ENCODE results near the gene ATP6V0A1. TPM values are rescaled to one million over a fixed set of nuclear protein-coding genes. Genes with fewer than 3 reads are reported as not detected.
"Not testable (repeated sequence)": the region's sequence is repeated elsewhere in the genome, so short reads cannot be mapped to it uniquely, and the experiment has no call there.

ATP6V0A1 gene
- total and polyA plus RNA-seq, 4 donors = 71.1 to 321 (median 199) TPM

DNA sequence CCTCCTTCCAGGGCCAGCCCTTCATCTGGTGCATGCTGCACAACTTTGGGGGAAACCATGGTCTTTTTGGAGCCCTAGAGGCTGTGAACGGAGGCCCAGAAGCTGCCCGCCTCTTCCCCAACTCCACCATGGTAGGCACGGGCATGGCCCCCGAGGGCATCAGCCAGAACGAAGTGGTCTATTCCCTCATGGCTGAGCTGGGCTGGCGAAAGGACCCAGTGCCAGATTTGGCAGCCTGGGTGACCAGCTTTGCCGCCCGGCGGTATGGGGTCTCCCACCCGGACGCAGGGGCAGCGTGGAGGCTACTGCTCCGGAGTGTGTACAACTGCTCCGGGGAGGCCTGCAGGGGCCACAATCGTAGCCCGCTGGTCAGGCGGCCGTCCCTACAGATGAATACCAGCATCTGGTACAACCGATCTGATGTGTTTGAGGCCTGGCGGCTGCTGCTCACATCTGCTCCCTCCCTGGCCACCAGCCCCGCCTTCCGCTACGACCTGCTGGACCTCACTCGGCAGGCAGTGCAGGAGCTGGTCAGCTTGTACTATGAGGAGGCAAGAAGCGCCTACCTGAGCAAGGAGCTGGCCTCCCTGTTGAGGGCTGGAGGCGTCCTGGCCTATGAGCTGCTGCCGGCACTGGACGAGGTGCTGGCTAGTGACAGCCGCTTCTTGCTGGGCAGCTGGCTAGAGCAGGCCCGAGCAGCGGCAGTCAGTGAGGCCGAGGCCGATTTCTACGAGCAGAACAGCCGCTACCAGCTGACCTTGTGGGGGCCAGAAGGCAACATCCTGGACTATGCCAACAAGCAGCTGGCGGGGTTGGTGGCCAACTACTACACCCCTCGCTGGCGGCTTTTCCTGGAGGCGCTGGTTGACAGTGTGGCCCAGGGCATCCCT is 84.8 kb downstream of the ATP6V0A1 start:
- Histone ChIP-seq H3K4me3 (ENCODE audit: low read depth, low read length) (no peak overlapping the region), H3K27me3 (ENCODE audit: control insufficient read depth, insufficient read depth, low read length) (no peaks in the 10 kb centered on the region), H3K27ac (ENCODE audit: low read depth, low read length) (no peak overlapping the region), H3K9me3 (ENCODE audit: control insufficient read depth, insufficient read depth, low read length) (no peaks in the 10 kb centered on the region), H3K36me3 (ENCODE audit: control insufficient read depth, insufficient read depth, low read length) (peaks cover 69% of the 10 kb centered on the region), H3K4me1 (ENCODE audit: control insufficient read depth, insufficient read depth, low read length) (peaks cover 8% of the 10 kb centered on the region)
- DNase-seq (ENCODE audit: low read depth in 4 of 6, low spot score in 6 of 6) = no peak
- 91% methylated on average over 39 of the region's 39 CpGs for WGBS (ENCODE audit: insufficient coverage)

DNA sequence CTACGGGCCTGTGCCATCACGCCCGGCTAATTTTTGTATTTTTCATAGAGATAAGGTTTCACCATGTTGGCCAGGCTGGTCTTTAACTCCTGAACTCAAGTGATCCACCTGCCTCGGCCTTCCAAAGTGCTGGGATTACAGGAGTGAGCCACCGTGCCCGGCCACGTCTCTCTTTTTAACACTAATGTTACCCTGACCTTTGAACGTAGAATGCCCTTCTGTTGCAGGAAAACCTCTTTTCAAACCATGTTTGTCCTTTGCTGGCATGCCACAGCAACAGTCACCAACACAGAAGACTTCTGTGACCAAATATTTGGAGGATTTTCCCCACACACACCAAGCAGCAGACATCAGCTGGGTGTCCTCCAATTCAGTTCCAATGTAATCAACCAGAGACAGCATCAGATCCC is 86.2 kb downstream of the ATP6V0A1 start:
- no peak for DNase-seq (ENCODE audit: low read depth in 4 of 6, low spot score in 6 of 6)
- no peak overlapping the region for H3K27ac ChIP-seq (ENCODE audit: low read depth, low read length)
- WGBS (ENCODE audit: insufficient coverage) = 72% methylated on average over 8 of the region's 8 CpGs
- H3K4me3 ChIP-seq (ENCODE audit: low read depth, low read length) = no peak overlapping the region
- H3K9me3 ChIP-seq (ENCODE audit: control insufficient read depth, insufficient read depth, low read length) = no peaks in the 10 kb centered on the region
- H3K27me3 ChIP-seq (ENCODE audit: control insufficient read depth, insufficient read depth, low read length) = no peaks in the 10 kb centered on the region
- H3K4me1 ChIP-seq (ENCODE audit: control insufficient read depth, insufficient read depth, low read length) = peaks cover 17% of the 10 kb centered on the region
- H3K36me3 ChIP-seq (ENCODE audit: control insufficient read depth, insufficient read depth, low read length) = peaks cover 55% of the 10 kb centered on the region

DNA sequence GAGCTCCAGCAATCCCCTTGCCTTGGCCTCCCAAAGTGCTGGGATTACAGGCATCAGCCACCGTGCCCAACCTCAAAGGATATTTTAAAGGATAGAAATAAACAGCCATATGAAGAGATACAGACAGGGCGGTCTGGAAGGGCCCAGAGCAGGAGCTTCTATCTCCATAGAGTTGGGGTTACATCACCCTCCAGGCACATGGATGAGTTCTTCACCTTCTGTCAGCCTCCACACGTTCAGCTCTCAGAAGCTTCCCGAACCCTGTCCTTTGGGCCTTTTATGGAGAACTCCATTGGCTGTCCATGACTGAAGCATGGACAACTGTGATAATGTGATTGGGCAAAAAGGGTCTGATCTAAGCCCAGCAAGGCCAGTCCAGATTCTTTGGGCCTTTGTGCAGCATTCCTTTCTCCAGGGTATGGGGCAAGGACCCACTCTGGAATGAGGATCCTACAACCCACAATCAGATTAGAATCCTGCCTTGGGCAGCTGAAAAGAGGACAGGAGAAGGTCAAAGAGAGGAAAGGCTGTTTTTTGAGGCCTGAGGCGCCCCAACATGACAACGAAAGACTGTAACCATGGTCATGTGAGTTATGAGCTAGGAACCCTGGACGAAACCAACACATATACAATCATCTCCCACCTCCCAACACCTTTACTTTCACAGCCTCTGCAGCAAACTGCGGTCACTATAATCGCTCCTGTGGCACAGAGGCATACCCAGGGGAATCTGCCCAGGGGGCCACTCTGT is 87.3 kb downstream of the ATP6V0A1 start:
- H3K27ac ChIP-seq (ENCODE audit: low read depth, low read length); H3K27me3 ChIP-seq (ENCODE audit: control insufficient read depth, insufficient read depth, low read length); DNase-seq (ENCODE audit: low read depth in 4 of 6, low spot score in 6 of 6); H3K9me3 ChIP-seq (ENCODE audit: control insufficient read depth, insufficient read depth, low read length); H3K4me3 ChIP-seq (ENCODE audit: low read depth, low read length): not testable (repeated sequence)
- peaks cover 50% of the 10 kb centered on the region for H3K36me3 ChIP-seq (ENCODE audit: control insufficient read depth, insufficient read depth, low read length)
- peaks cover 17% of the 10 kb centered on the region for H3K4me1 ChIP-seq (ENCODE audit: control insufficient read depth, insufficient read depth, low read length)
- 92% methylated on average over 2 of the region's 9 CpGs for WGBS (ENCODE audit: insufficient coverage)

DNA sequence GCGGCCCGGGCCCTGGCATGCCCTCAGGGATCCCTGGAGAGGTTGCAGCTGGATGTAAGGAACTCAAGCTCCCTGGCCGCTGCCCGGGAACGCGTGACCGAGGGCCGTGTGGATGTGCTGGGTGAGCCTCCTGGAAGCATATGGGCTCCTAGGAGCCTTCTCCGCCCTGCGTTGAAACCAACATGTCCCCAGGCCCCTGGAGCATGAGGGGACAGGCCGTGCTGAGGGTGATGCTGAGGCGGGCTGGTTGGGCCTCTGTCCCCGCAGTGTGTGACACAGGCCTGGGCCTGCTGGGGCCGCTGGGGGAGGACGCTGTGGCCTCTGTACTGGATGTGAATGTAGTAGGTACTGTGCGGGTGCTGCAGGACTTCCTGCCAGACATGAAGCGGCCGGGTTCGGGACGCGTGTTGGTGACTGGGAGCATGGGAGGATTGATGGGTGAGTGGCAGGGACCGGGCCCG is 88.4 kb downstream of the ATP6V0A1 start:
- no peak overlapping the region for H3K27ac ChIP-seq (ENCODE audit: low read depth, low read length)
- WGBS (ENCODE audit: insufficient coverage) = 86% methylated on average over 19 of the region's 23 CpGs
- H3K9me3 ChIP-seq (ENCODE audit: control insufficient read depth, insufficient read depth, low read length) = no peaks in the 10 kb centered on the region

DNA sequence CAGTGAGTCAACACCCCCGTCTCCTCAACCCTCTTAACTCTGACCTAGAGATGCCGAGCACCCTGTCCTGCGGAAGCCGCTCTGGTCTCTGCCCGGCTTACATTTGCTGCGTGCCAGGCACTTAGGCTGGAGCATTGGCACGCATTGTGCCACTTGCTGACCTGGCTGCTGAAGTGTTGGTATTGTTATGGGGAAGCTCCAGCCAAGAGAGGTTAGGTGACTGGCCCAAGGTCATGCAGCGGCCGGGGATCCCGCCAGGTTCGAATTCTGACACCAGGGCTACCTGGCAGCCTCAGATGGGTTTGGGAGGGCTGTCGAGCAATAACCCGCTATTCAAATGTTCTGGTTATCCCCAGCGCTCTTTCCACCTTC is 89.0 kb downstream of the ATP6V0A1 start:
- H3K9me3 ChIP-seq (ENCODE audit: control insufficient read depth, insufficient read depth, low read length) = no peaks in the 10 kb centered on the region
- H3K4me1 ChIP-seq (ENCODE audit: control insufficient read depth, insufficient read depth, low read length) = peaks cover 20% of the 10 kb centered on the region
- no peak for DNase-seq (ENCODE audit: low read depth in 4 of 6, low spot score in 6 of 6)
- WGBS (ENCODE audit: insufficient coverage) = 87% methylated on average over 11 of the region's 14 CpGs
- no peaks in the 10 kb centered on the region for H3K27me3 ChIP-seq (ENCODE audit: control insufficient read depth, insufficient read depth, low read length)
- H3K4me3 ChIP-seq (ENCODE audit: low read depth, low read length) = no peak overlapping the region
- peaks cover 38% of the 10 kb centered on the region for H3K36me3 ChIP-seq (ENCODE audit: control insufficient read depth, insufficient read depth, low read length)
- no peak overlapping the region for H3K27ac ChIP-seq (ENCODE audit: low read depth, low read length)

More for the DNA sequence above, 88.4 kb downstream of the ATP6V0A1 start:
- Histone ChIP-seq H3K27me3 (ENCODE audit: control insufficient read depth, insufficient read depth, low read length) (no peaks in the 10 kb centered on the region), H3K4me3 (ENCODE audit: low read depth, low read length) (no peak overlapping the region), H3K36me3 (ENCODE audit: control insufficient read depth, insufficient read depth, low read length) (peaks cover 41% of the 10 kb centered on the region), H3K4me1 (ENCODE audit: control insufficient read depth, insufficient read depth, low read length) (peaks cover 17% of the 10 kb centered on the region)
- no peak for DNase-seq (ENCODE audit: low read depth in 4 of 6, low spot score in 6 of 6)

DNA sequence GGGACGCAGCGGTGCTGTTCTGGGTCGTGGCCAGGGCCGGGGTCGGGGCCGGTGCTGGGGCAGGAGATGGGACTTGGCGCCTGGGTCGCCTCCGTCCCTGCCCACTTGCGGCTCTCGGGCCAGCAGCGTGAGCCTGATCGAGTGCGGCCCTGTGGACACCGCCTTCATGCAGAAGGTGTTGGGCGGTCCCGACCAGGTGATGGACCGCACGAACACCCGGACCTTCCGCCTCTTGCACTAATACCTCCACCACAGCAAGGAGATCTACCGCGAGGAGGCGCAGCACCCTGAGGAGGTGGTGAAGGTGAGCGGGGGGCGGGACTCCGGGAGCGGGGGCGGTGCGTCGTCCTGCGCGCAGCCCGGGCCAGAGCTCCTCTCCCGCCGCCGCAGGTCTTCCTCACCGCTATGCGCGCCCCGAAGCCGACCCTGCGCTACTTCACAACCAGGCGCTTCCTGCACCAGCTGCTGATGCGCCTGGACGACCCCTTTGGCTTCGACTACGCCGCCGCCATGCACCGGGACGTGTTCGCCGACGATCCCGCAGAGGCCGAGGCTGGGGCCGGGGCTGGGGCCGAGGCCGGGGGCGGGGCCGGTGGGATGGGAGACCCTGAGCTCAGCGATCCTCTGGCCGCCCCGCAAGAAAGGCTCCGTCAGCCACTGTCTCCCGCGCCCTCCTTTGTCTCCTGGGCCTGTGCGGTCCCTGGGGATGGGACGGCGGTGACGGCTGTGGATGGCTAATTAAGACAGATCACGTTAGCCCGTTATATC is 89.6 kb downstream of the ATP6V0A1 start:
- DNase-seq (ENCODE audit: low read depth in 4 of 6, low spot score in 6 of 6) = peak in 2 of 6 donors; percentile 72 to 90
- peaks cover 38% of the 10 kb centered on the region for H3K36me3 ChIP-seq (ENCODE audit: control insufficient read depth, insufficient read depth, low read length)
- peak overlapping the region; percentile 29 for H3K4me3 ChIP-seq (ENCODE audit: low read depth, low read length)
- H3K4me1 ChIP-seq (ENCODE audit: control insufficient read depth, insufficient read depth, low read length) = peaks cover 25% of the 10 kb centered on the region
- WGBS (ENCODE audit: insufficient coverage) = 7% methylated on average over 65 of the region's 74 CpGs
- H3K27me3 ChIP-seq (ENCODE audit: control insufficient read depth, insufficient read depth, low read length) = no peaks in the 10 kb centered on the region
- H3K9me3 ChIP-seq (ENCODE audit: control insufficient read depth, insufficient read depth, low read length) = no peaks in the 10 kb centered on the region
- H3K27ac ChIP-seq (ENCODE audit: low read depth, low read length) = no peak overlapping the region

DNA sequence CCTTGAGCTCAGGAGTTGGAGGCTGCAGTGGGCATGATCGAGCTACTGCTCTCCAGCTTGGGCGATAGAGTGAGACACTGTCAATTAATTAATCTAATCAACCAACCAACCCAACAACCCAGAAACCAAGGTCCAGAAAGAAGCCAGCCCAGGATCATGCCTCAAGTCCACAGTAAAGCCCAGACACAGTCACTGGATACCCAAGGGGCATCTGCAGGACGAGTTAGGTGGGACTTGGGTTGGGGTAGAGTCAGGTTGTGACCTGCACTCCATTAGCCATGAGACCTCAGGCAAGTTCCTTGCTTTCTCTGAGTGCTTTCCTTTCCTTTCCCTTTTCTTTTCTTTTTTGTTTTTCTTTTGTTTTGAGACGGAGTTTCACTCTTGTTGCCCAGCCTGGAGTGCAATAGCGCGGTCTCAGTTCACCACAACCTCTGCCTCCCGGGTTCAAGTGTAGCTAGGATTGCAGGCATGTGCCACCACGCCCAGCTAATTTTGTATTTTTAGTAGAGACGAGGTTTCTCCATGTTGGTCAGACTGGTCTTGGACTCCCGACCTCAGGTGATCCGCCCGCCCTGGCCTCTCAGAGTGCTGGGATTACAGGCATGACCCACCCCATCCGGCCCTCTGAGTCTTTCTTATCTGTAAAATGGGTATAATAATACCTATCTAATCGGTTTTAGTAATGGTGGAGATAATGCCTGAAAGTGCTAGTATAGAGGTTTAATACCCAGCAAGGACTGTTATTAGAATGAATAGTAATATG is 90.5 kb downstream of the ATP6V0A1 start:
- peaks cover 34% of the 10 kb centered on the region for H3K4me1 ChIP-seq (ENCODE audit: control insufficient read depth, insufficient read depth, low read length)
- 78% methylated on average over 7 of the region's 14 CpGs for WGBS (ENCODE audit: insufficient coverage)
- no peak overlapping the region for H3K4me3 ChIP-seq (ENCODE audit: low read depth, low read length)
- H3K27ac ChIP-seq (ENCODE audit: low read depth, low read length) = no peak overlapping the region
- DNase-seq (ENCODE audit: low read depth in 4 of 6, low spot score in 6 of 6) = no peak
- no peaks in the 10 kb centered on the region for H3K9me3 ChIP-seq (ENCODE audit: control insufficient read depth, insufficient read depth, low read length)
- peaks cover 38% of the 10 kb centered on the region for H3K36me3 ChIP-seq (ENCODE audit: control insufficient read depth, insufficient read depth, low read length)
- no peaks in the 10 kb centered on the region for H3K27me3 ChIP-seq (ENCODE audit: control insufficient read depth, insufficient read depth, low read length)

DNA sequence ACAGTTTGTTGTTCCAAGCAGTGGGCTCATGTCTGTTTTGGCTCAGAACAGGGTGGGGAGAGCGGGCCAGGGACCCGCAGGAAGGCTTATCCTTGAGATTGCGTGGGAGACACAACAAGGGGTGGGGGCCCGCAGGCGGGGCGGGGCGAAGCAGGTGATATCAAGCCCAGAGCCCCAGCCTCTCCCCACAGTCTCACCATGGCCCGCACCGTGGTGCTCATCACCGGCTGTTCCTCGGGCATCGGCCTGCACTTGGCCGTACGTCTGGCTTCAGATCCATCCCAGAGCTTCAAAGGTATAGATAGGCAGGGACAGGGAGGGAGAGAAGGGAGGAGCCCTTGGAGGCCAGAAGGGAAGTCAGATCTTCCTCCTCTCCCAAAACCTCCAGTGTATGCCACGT is 94.1 kb downstream of the ATP6V0A1 start, which contains the start of gene HSD17B1:
Gene HSD17B1 (plus strand): TSS at position 188 of the 400 bp plus-strand sequence. CDS start 11 bp downstream, at position 199.
- DNase-seq (ENCODE audit: low read depth in 4 of 6, low spot score in 6 of 6); H3K27ac ChIP-seq (ENCODE audit: low read depth, low read length); H3K27me3 ChIP-seq (ENCODE audit: control insufficient read depth, insufficient read depth, low read length); H3K9me3 ChIP-seq (ENCODE audit: control insufficient read depth, insufficient read depth, low read length): not testable (repeated sequence)
- Histone ChIP-seq H3K4me3 (ENCODE audit: low read depth, low read length) (peak within 1 kb of the TSS; percentile 74), H3K4me1 (ENCODE audit: control insufficient read depth, insufficient read depth, low read length) (peaks cover 52% of the 10 kb centered on the region), H3K36me3 (ENCODE audit: control insufficient read depth, insufficient read depth, low read length) (peaks cover 26% of the 10 kb centered on the region)
- WGBS (ENCODE audit: insufficient coverage) = 100% methylated on average over 5 of the region's 15 CpGs
